Medulla oblongata (tissue), 1 donor: Measurements from ENCODE around the gene CABLES2.
A peak's percentile ranks its signal among the peaks of the same experiment; 100 is the strongest.

ENCODE experiments used
- DNase-seq: peaks from one replicate; pipeline ENCODE4 v3.0.0-alpha.2; 2015; ENCODE audit errors: extremely low spot score

Gene CABLES2

GRCh38 chr20:62350629-62351422 lies 56.3 kb downstream of the CABLES2 start:
- no peak for DNase-seq

GRCh38 chr20:62350098-62350628 lies 56.9 kb downstream of the CABLES2 start:
- no peak for DNase-seq

- DNase-seq = no peak
Measured at GRCh38 chr20:62349556-62350097, 57.5 kb downstream of the CABLES2 start.

- no peak for DNase-seq
Measured at GRCh38 chr20:62348604-62349003, 58.5 kb downstream of the CABLES2 start.

- peak; percentile 65 for DNase-seq
Measured at GRCh38 chr20:62347445-62347844, 59.6 kb downstream of the CABLES2 start.

GRCh38 chr20:62347151-62347404 lies 60.0 kb downstream of the CABLES2 start:
- DNase-seq = no peak

- no peak for DNase-seq
Measured at GRCh38 chr20:62346398-62347150, 60.5 kb downstream of the CABLES2 start.

- DNase-seq = no peak
Measured at GRCh38 chr20:62345681-62346370, 61.3 kb downstream of the CABLES2 start.

GRCh38 chr20:62344782-62345181 lies 62.3 kb downstream of the CABLES2 start:
- no peak for DNase-seq

- DNase-seq = no peak
Measured at GRCh38 chr20:62344092-62344491, 63.0 kb downstream of the CABLES2 start.

GRCh38 chr20:62342910-62343309 lies 64.2 kb downstream of the CABLES2 start:
- DNase-seq = no peak

GRCh38 chr20:62339647-62340062 lies 67.4 kb downstream of the CABLES2 start:
- peak; percentile 31 for DNase-seq
